GM23338 (cell line): ENCODE data around the gene CFAP251. TPM values are rescaled to one million over a fixed set of nuclear protein-coding genes. Genes with fewer than 3 reads are reported as not detected.

Experiments used
- ATAC-seq: fragments of 200-7000 bp; cut with Tn5 transposase; 3 replicates; pipeline ENCODE4 v1.9.1; 2020
- DNase-seq: peaks from one replicate; pipeline ENCODE4 v3.0.0-alpha.2; 2015; ENCODE audit warnings: low spot score
- H2AFZ ChIP-seq: fragments of 200-600 bp; sonication (generic); 2 replicates; pipeline ENCODE4 v1.8.0; 2016; ENCODE audit warnings: antibody characterized with exemption, mild to moderate bottlenecking, moderate library complexity
- H3F3A ChIP-seq: fragments of 200-600 bp; sonication (generic); replicated peaks from 2 replicates; pipeline ENCODE4 v1.8.0; 2017; ENCODE audit warnings: antibody characterized with exemption, mixed run types, low read depth
- H3K27ac ChIP-seq: fragments of 200-600 bp; sonication (generic); 2 replicates; pipeline ENCODE4 v1.6.1; 2016; ENCODE audit warnings: low read depth
- H3K27me3 ChIP-seq: fragments of 200-600 bp; sonication (generic); 2 replicates; pipeline ENCODE4 v1.8.0; 2016; ENCODE audit warnings: mild to moderate bottlenecking, mixed run types, moderate library complexity; ENCODE audit not compliant: insufficient read depth
- H3K36me3 ChIP-seq: fragments of 200-600 bp; sonication (generic); 2 replicates; pipeline ENCODE4 v1.8.0; 2016; ENCODE audit warnings: mild to moderate bottlenecking; ENCODE audit not compliant: insufficient read depth
- H3K4me1 ChIP-seq: fragments of 200-600 bp; sonication (generic); 2 replicates; pipeline ENCODE4 v1.8.0; 2016; ENCODE audit warnings: mild to moderate bottlenecking, moderate library complexity; ENCODE audit not compliant: insufficient read depth
- H3K4me2 ChIP-seq: fragments of 200-600 bp; sonication (generic); 2 replicates; pipeline ENCODE4 v1.7.1; 2017; ENCODE audit warnings: mixed run types
- H3K4me3 ChIP-seq: fragments of 200-600 bp; sonication (generic); 2 replicates; pipeline ENCODE4 v1.6.1; 2016; ENCODE audit warnings: mixed run types
- H3K79me2 ChIP-seq: fragments of 200-600 bp; sonication (generic); replicated peaks from 2 replicates; pipeline ENCODE4 v1.8.0; 2017; ENCODE audit warnings: mild to moderate bottlenecking; ENCODE audit not compliant: insufficient read depth
- H3K9me2 ChIP-seq: fragments of 200-600 bp; sonication (generic); 2 replicates; pipeline ENCODE4 v1.8.0; 2017; ENCODE audit not compliant: insufficient read depth
- H4K20me1 ChIP-seq: fragments of 200-600 bp; sonication (generic); replicated peaks from 2 replicates; pipeline ENCODE4 v1.8.0; 2017; ENCODE audit warnings: mild to moderate bottlenecking; ENCODE audit not compliant: insufficient read depth
- H3K27ac Mint-ChIP-seq: 2 replicates; pipeline ENCODE4 v1.8.0; 2020; ENCODE audit warnings: inconsistent platforms, mild to moderate bottlenecking, moderate library complexity, mixed read lengths
- H3K27me3 Mint-ChIP-seq: 3 replicates; pipeline ENCODE4 v1.8.0; 2022; ENCODE audit warnings: low read depth, mild to moderate bottlenecking, moderate library complexity, mixed read lengths, inconsistent platforms; ENCODE audit not compliant: insufficient read depth, poor library complexity
- H3K36me3 Mint-ChIP-seq: 3 replicates; pipeline ENCODE4 v1.8.0; 2021; ENCODE audit warnings: low read depth, mild to moderate bottlenecking, inconsistent platforms, moderate library complexity, mixed read lengths
- H3K4me1 Mint-ChIP-seq: 3 replicates; pipeline ENCODE4 v1.8.0; 2020; ENCODE audit warnings: mild to moderate bottlenecking, inconsistent platforms, mixed read lengths
- H3K4me3 Mint-ChIP-seq: 3 replicates; pipeline ENCODE4 v1.8.0; 2021; ENCODE audit warnings: moderate library complexity, mild to moderate bottlenecking, inconsistent platforms, mixed read lengths
- H3K9me3 Mint-ChIP-seq: 3 replicates; pipeline ENCODE4 v1.8.0; 2020; ENCODE audit warnings: moderate library complexity, mild to moderate bottlenecking, inconsistent platforms, mixed read lengths
- CREB1 ChIP-seq: fragments of 250-450 bp; sonication (Bioruptor Pico); IDR thresholded peaks from 2 replicates; pipeline ENCODE4 v1.5.0; 2020; ENCODE audit warnings: low read depth, mild to moderate bottlenecking, moderate library complexity
- CTCF ChIP-seq, 2 experiments: fragments of 200-600 bp in 1 of 2; sonication (generic) in 1 of 2; conservative IDR thresholded peaks; 2 replicates each; pipeline versions ENCODE4 v1.5.1 to v1.6.1; 2016 to 2017; ENCODE audit warnings: antibody characterized with exemption in 2 of 2, low read depth in 2 of 2, mild to moderate bottlenecking in 2 of 2, moderate library complexity in 1 of 2
- ETS1 ChIP-seq: IDR thresholded peaks from 2 replicates; pipeline ENCODE4 v1.6.1; 2016; ENCODE audit warnings: antibody characterized with exemption
- EZH2 ChIP-seq: fragments of 200-600 bp; sonication (generic); IDR thresholded peaks from one replicate; pipeline ENCODE4 v1.8.0; 2017; ENCODE audit warnings: antibody characterized with exemption, mild to moderate bottlenecking, low read depth; ENCODE audit not compliant: unreplicated experiment
- EZH2phosphoT487 ChIP-seq: fragments of 200-600 bp; sonication (generic); IDR thresholded peaks from one replicate; pipeline ENCODE4 v1.8.1; 2018; ENCODE audit warnings: antibody characterized with exemption; ENCODE audit not compliant: unreplicated experiment
- JUNB ChIP-seq: IDR thresholded peaks from one replicate; pipeline ENCODE4 v1.6.1; 2016; ENCODE audit warnings: antibody characterized with exemption; ENCODE audit not compliant: unreplicated experiment
- NANOG ChIP-seq: IDR thresholded peaks from 2 replicates; pipeline ENCODE4 v1.6.1; 2016; ENCODE audit warnings: antibody characterized with exemption, borderline replicate concordance
- POLR2AphosphoS5 ChIP-seq: IDR thresholded peaks from 2 replicates; pipeline ENCODE4 v1.6.1; 2016; ENCODE audit warnings: antibody characterized with exemption, low read depth
- REST ChIP-seq: IDR thresholded peaks from one replicate; pipeline ENCODE4 v1.6.1; 2018; ENCODE audit warnings: antibody characterized with exemption; ENCODE audit not compliant: unreplicated experiment
- STAT1 ChIP-seq: IDR thresholded peaks from one replicate; pipeline ENCODE4 v1.6.1; 2016; ENCODE audit warnings: antibody characterized with exemption; ENCODE audit not compliant: unreplicated experiment
- ZNF114 ChIP-seq: fragments of 250-450 bp; sonication (Bioruptor Pico); IDR thresholded peaks from 2 replicates; pipeline ENCODE4 v1.5.0; 2020; ENCODE audit warnings: mild to moderate bottlenecking, moderate library complexity
- ZNF331 ChIP-seq: fragments of 250-450 bp; sonication (Bioruptor Pico); IDR thresholded peaks from 2 replicates; pipeline ENCODE4 v1.5.0; 2020; ENCODE audit warnings: low read depth, mild to moderate bottlenecking, moderate library complexity
- ZNF462 ChIP-seq: fragments of 250-450 bp; sonication (Bioruptor Pico); IDR thresholded peaks from 2 replicates; pipeline ENCODE4 v1.5.0; 2020; ENCODE audit warnings: mild to moderate bottlenecking, moderate library complexity
- polyA plus RNA-seq: library from polyadenylated mRNA; unstranded; fragments of >200 nt; fragmentation: Nextera tagmentation; extraction: Ambion mirVana; gene quantifications from 2 replicates; pipeline ENCODE4 v1.2.1, GENCODE V29; 2016
- total RNA-seq: library from RNA; depleted of rRNA; stranded (reverse); fragments of >200 nt; shearing (Covaris generic); gene quantifications from 2 replicates; pipeline ENCODE4 v1.2.3, GENCODE V29; 2014

The CFAP251 gene
- total and polyA plus RNA-seq, 2 experiments from 2014 or later: 1.4 to 2.5 TPM

GRCh38 chr12:121976950-121977349 lies 58.6 kb downstream of the CFAP251 start:
- ATAC-seq (no peak), DNase-seq (no peak)
- Mint-ChIP-seq H3K27me3 (peaks cover 5% of the 10 kb centered on the region), H3K4me3 (no peak overlapping the region), H3K9me3 (peaks cover 22% of the 10 kb centered on the region), H3K27ac (no peak overlapping the region), H3K4me1 (peaks cover 9% of the 10 kb centered on the region), H3K36me3 (peaks cover 3% of the 10 kb centered on the region; the same call in 2 of the 3 replicates)
- no peaks in the 10 kb centered on the region for H4K20me1 ChIP-seq
- no peaks in the 10 kb centered on the region for H3K36me3 ChIP-seq
- H3K79me2 ChIP-seq: no peaks in the 10 kb centered on the region
- no peaks in the 10 kb centered on the region for H3F3A ChIP-seq
- no peaks in the 10 kb centered on the region for H3K9me2 ChIP-seq
- H3K4me3 ChIP-seq: no peak overlapping the region
- no peak overlapping the region for H3K4me2 ChIP-seq
- no peaks in the 10 kb centered on the region for H3K27me3 ChIP-seq
- no peaks in the 10 kb centered on the region for H3K4me1 ChIP-seq
- H3K27ac ChIP-seq: no peak overlapping the region
- no peak for TF ChIP-seq EZH2phosphoT487
- no peak for TF ChIP-seq ZNF114 (CRISPR knock-in tag)
- no peak for TF ChIP-seq EZH2
- TF ChIP-seq REST: no peak
- no peak for TF ChIP-seq CREB1 (CRISPR knock-in tag)
- no peak for TF ChIP-seq ZNF331 (CRISPR knock-in tag)
- no peak for TF ChIP-seq POLR2AphosphoS5
- TF ChIP-seq JUNB: no peak
- no peak for TF ChIP-seq STAT1
- TF ChIP-seq CTCF (conservative IDR thresholded peaks at IDR 0.05; ENCODE audit: low read depth in 2 of 2): no peak
- no peak for TF ChIP-seq NANOG
- TF ChIP-seq ZNF462: no peak
- no peak for TF ChIP-seq ETS1
- H2AFZ ChIP-seq: no peak overlapping the region
